ENCODE measurements around the gene CSTF3.

CSTF3 gene

GRCh38 chr11:33040033-33040861 lies 121.0 kb downstream of the CSTF3 start:
- DNase-seq: no peak

- DNase-seq: peak; percentile 74
Measured at GRCh38 chr11:33039274-33040032, 121.8 kb downstream of the CSTF3 start, which contains the start of gene TCP11L1. Gene TCP11L1 (plus strand): TSS chr11:33039572. CDS start chr11:33043774, 4,202 bp downstream.

- DNase-seq: no peak
Measured at GRCh38 chr11:33035011-33035410, 126.3 kb downstream of the CSTF3 start.

Measured in activated effector memory CD4-positive, alpha-beta T cell treated with Interleukin-2 at 50 U/mL for 16 hours (primary cell).